Measurements from ENCODE around the gene MSL2.

Gene MSL2

GRCh38 chr3:136114421-136114820, 81.7 kb downstream of the MSL2 start:
- TF ChIP-seq CTCF (IDR thresholded peaks at IDR 0.05): no peak

GRCh38 chr3:136110481-136110880, 85.7 kb downstream of the MSL2 start:
- no peak for TF ChIP-seq CTCF (IDR thresholded peaks at IDR 0.05)

DNA sequence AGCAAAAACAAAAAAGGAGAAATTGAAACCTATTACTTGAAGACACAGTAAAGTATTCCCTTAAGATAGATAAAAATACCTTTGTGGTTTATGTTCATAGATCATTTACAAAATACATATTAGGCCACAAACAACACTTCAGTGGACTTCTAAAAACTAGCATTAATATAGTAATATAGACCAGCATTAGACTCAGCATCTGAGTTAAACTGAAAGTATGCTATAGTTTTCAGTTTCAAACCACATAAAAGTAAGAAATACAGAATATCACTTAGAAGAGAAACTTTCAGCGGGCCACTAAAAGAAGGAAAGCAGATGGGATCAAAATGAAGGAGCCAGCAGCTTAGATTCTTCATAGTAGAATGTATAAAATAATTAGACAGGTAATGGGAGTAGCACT, 86.6 kb downstream of the MSL2 start:
- TF ChIP-seq CTCF (IDR thresholded peaks at IDR 0.05): no peak

DNA sequence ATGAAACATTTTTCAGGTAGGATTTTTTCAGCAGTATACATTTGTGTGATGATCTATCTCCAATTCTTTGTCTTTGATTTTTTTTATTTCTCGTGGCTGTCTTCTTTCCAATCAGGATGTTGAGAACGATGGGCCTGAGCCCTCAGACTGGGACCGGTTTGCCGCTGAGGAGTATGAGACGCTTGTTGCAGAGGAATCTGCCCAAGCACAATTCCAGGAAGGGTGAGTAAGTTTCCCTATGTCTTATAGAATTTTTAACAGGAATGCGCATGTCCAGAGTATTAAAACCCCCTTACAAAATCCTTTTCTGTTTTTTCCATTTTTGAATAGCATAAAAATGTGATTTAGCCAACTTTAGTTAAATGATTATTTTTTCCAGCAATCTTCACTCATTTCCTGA, 90.0 kb downstream of the MSL2 start:
- no peak for TF ChIP-seq CTCF (IDR thresholded peaks at IDR 0.05)

- TF ChIP-seq CTCF (IDR thresholded peaks at IDR 0.05): no peak
Observed at GRCh38 chr3:136105044-136105443, 91.1 kb downstream of the MSL2 start.

All from LNCAP (cell line).